Endometrium (tissue), 2 donors: ENCODE results near the gene MTSS2.

Source experiments
- FAIRE-seq: peaks from 2 replicates; lab custom pipeline; 2012; peaks lifted over from hg19 to GRCh38; lab: Jason Lieb, UNC
- donor health status: control.
- donor health status: control.

MTSS2 gene

DNA sequence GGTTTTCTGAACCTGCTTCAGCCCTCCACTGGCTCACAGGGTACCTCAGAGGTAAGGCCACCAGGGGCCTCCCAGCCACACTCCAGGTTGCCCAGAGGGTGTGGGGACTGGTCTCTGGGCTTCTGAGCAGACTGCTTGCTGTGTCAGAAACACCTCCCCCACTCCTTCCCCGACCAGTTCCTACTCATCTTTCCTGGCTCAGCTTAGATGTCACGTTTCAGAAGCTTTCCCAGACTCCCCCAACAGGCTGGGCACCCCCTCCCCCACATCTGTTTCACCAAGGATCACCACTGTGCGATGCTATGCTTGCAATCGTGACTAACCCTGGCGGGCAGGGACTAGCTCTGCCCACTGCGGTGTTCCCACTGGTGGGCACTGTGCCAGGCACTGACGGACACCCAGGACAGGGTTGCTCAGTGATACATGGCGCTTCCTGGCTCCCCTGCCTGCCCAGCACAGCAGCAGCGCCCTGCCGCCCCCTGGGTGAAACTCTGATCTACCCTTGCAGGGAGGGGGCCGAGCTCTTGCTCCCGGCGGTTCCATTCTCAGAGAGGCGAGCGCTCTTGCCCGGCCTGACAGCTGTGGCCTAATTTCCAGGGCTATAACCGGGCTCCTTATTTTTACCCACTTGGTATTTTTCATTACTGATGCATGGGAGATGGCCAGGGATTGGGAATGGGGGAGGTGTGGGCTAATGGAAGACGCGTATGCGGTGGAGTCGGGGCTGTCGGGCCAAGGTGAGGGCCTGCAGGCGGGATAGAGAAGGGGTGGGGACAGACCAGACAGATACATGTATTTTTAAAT is 29.4 kb upstream of the MTSS2 start:
- FAIRE-seq: no peak

DNA sequence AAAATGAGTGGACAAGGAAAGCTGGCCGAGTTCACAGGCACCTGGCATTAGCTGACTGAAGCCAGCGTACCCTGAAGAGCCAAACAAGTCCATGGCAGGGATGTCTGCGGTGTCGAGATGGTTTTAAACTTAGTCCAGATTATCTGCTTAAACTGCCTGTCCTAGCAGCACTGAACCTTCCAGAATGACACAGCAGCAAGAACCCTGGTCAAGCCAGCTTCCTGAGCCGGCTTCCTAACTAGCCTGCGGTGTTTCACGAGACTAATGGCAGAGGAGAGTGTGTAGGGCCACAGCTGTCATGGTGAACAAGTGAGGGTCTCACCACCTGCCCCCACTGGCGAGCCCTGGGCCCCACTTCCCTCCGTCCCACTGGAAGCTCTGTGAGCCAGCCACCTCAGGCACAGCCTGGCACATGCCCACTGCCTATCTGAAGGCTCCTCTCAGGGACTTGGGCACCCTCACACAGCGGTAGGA is 28.8 kb upstream of the MTSS2 start:
- no peak for FAIRE-seq

DNA sequence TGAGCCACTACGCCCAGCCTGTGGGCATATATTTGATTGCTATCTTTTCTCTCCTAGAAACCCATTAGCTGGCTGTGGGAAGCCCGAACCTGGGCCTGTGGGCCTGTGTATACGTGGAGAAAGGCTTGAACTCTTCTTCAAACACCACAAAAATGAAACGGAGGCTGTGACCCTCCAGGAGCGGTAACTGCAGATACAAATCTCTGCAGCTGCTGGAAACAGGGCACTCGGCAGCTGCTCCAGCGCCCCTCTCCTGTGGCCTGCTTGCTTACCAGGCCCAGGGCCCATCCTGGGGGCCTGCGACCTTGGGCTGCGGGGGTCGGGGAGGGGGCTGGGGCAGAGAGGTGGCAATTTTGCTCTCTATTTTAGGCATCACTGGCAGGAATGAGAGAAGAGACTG is 28.0 kb upstream of the MTSS2 start:
- no peak for FAIRE-seq

DNA sequence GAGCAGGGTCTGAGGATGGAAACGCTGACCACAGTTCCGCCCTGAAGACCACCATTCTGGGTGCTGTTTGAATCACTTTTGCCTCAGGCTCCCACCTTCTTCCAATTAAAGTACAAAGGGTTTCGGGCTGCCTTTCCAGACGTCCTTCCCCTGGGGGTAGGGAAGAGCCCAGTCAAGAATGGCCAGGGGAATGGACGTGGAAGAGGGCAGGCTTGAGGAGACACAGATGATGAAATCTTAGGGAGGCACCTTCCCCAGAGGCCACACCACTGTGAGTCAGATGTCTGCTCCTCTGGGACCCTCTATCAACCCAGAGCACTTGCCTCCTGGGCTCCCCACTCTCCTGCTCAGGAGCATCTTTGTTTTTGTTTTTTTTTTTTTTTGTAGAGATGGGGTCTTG is 27.5 kb upstream of the MTSS2 start:
- FAIRE-seq: no peak

DNA sequence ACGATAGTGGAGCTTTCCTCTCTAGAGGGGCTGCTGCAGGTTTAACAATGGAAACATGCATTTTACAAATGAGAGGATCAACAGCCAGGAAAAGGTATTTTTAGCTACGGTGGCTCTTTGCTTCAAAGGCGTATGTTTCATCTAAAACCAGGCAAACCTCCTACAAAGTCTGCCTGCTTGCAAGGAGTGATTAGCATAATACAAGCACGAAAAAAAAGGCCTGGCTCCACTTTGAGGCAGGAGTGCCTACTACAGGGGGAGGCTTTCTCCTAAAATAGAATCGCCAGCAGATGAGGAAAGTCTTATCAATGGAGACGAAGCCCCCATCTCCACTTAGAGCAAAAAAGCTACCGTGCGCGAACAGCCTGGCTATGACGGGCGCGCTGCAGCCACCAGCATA is 27.1 kb upstream of the MTSS2 start:
- FAIRE-seq: no peak

DNA sequence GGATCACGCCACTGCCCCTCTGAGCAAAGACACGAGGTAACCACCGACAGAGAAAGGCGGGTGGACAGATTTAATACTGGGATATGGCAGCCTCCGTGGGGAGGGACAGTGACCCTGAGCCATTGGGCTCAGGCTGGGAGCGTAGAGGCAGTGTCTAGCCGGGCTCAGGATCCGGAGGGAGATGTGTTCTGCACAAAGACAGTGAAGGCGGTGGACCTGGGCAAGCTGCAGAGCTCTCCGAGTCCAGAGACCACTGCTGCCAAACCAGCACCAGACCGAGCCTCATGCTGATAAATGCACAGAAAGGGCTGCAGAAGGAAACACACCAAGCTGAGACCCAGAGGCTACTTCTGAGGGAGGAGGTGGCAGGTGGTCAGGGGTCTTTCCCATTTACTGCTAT is 26.5 kb upstream of the MTSS2 start:
- FAIRE-seq: no peak

DNA sequence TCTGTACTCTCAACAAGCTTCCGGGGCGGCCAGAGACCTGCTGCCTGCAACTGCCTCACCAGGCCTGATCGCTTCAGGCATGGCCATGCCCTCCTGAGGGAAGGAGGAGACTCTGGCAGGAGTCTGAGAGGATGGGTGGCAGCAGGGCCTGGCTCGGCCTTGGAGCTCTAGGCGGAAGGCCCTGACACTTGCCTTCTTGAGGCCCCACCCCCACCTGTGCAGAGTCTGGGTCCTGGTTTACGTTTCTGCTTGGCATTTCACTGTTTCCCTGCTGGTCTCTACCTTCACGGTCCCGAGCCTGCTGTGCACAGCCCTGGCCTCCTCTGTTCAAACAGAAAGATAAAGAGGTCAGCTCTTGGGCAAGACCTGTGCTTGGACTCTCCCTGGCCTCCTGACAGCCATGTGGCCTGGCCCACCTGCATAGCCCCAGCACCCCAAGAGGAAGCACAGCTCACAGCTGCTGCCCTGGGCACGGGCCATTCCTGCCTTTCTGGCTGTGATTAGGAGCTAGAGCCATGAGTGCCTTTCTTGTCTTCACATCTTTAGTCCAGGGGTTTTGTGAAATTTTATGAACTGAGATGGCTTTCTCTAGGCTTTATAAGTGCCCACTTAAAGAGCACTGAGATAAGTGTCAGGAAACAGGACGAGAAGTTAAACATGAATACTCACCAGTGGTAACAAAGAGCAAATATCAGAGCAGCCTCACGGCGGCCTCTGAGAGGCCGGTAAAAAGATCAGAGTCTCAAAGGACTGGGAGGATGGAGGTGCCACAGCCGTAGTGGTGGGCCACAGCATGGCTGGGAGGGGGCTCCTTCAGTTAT is 25.6 kb upstream of the MTSS2 start:
- no peak for FAIRE-seq

DNA sequence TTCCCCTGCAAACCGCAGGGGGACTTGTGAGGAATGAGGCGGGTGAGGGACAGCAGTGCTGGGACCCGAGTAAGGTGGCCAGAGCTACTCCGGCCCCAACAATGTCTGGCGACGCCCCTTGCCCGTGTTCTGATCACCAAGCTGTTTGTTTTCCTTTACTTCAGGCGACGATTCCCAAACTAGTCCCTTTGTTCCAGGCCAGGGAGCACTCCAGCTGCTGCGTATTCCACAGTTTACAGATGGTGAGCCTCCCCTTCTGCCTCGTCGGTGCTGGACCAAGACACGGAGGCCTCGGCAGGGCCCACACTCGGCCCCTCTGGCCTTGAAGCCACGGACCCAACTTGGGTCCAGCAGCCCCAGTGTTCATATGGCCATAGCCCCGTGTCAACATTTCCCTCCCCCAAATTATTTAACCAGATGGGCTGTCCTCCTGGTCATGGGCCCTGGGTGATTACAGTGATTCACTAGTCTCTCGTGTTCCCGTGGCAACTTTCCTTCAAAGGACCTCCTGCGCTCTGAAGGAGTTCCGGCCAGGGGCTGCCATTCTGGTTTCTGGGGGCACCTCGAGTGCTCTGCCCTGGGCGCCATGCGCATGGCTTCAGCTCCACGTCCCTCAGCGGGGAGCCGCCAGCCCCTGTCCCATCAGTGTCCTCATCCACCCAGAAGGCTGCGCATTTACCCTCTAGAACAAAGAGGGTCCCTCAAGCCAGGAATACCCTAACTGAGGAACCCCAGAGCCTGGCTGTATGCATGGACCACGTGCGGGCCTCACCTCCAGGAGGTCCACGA is 24.8 kb upstream of the MTSS2 start:
- no peak for FAIRE-seq

DNA sequence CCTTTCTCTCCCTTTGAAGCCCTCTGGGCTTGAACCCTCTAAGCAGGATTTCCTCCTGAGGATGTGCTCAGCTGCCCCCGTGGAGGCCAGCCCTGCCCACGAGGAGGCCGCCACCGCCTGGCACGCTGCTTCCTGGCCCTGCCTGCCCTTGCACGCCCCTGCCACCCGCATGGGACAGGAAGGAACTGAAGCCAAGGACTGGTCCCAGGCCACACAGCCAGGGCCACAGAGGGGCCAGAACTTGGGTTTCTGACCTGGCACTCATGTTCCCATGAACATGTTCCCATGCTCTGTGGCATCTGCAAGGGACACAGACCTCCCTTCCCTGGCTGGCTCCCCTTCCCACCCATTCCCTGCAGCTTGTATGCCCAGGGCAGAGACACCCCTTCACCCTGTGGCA is 24.1 kb upstream of the MTSS2 start:
- no peak for FAIRE-seq

DNA sequence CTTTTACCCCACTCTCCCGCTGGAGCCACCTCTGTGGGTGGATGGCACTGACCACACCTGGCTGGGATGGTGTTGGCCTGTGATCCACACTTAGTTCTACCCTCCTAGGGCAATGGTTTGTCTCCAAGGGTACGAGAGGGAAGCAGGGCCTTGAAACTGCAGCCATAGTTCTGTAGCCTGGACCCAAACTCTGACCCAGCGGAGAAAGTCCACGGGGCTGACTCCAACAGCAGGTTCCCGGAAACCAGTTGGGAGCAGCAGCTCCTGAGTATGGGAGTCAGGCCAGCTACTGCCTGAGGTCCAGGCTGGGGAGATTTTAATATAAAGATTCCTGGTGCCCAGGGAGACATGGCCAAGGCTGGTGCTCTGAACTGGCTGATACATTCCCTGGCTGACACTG is 23.6 kb upstream of the MTSS2 start:
- no peak for FAIRE-seq

DNA sequence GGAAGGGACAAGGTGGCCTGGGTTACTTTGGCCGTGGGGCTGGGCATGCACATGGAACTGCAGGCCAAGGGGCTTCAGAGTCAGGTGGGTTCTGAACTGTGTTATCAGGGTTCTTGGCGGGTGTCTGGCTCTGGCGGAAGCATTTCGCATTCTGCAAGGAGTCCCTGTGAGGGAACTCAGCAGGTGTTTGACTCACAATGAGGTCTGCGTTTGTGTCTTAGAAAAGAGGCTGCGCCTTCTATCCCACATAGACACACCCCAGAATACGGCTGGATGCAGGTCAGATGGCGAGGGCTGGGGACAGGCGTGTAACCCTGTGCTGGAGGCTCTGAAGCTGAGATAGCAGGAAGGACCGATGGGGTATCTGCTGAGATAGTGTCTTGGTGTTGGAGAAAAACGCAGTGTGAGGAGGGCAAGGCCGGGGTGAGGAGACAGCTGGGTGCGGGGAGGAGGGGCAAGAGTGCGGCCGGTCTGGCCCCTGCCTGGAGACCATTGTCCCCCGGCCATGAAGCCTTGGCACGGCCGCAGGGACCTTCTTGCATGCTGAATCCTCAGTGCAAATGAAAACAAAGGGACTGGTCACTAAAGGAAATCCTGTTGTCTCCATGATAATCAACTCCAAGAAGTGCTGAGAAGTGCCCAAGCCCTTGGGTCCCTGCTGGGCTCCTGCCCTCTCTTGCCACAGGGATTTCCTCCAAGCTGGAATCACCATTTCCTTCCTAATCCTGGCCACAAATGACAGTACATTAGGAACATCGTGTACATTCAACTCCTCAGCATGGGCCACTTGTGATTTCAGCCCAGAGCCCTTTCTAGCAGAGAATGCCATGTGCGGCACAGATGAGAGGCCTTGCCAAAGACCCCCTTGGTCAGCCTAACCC is 22.8 kb upstream of the MTSS2 start:
- FAIRE-seq: no peak

DNA sequence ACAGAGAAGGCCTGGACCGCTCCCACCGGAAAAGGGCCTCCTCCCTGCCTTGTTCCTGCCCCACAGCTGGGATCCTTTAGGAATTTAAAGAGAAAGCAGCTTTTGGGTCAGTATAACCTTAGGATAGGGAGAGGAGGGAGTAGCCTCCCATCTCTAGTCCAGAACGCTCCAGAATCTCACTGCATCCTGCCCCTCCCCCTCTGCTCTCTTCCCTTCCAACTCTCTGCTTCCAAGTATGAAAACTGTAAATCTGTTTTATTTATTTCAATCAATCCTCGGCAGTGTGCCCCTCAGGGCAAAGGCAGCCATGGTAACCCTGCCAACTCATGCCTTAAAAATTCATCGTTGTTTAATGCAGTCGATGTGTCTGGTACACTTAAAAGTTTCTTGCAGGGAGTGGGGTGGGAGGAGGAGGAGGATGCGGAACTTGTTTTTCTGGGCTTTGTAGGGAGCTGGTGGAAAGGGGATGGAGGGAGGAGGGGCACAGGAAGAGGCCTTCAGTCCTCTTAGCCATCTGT is 21.2 kb upstream of the MTSS2 start:
- FAIRE-seq: peak; percentile 91

DNA sequence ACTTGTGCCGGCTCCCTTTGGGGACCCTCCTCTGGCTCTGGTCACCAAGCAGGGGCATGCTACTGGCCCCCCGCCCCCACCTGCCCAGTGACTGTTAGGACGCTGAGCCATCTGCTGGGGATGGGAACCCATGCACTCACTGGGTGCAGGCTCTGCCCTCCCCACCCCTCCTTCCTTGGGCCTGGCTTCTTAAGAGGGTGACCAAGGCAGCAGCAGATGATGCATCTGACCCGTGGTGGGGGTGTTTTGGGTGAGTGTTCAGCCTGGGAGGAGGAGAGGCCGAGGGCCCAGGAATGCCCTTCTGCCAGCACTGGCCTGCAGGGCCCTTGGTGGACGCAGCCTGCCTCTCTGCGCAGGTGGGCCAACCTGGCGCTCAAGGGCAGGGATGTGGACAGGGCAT is 19.2 kb upstream of the MTSS2 start:
- no peak for FAIRE-seq

DNA sequence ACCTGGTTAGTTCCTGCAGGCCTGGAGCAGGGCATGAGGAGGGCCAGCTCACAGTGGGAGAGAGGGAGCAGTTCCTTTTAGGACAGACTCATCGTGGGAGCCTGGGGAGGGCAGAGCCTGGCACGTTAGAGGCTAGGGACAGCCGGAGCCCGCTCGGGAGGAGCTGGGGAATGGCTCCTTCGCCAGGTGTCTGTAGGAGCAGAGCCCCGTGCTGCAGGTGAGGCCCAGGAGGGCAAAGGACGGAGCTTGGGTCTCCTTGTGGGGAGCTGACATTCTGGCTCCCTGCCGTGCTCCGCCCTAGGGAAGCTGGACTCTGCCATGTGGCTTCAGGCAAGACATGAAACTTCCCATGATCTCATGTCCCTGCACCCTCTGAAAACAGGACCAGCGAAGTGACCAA is 18.7 kb upstream of the MTSS2 start:
- no peak for FAIRE-seq

DNA sequence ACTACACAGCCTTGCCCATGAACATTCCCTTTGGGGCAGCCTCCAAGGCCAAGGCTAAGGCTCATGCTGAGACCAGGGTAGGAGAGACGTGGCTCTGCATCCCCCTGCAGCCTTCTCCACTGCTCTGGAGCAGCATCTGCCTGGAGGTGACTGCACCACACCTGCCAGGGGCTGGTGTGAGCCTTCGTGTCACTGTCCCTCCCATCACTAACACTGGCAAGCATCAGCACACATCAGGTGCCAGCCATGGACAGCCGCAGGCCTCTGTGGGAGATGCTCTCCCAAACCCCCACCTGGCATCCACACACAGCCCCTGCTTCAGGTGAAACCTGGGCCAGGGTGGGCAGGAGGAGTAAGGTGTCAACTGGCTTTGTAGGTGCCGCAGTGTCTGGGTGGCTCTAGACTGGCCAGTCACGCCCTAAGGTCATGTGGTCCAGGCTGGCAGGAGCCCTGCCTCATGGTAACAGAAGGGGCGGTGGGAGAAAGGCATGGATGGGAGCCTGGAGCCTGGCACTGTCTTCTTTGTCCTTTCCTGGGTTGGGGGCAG is 18.1 kb upstream of the MTSS2 start:
- FAIRE-seq: no peak

DNA sequence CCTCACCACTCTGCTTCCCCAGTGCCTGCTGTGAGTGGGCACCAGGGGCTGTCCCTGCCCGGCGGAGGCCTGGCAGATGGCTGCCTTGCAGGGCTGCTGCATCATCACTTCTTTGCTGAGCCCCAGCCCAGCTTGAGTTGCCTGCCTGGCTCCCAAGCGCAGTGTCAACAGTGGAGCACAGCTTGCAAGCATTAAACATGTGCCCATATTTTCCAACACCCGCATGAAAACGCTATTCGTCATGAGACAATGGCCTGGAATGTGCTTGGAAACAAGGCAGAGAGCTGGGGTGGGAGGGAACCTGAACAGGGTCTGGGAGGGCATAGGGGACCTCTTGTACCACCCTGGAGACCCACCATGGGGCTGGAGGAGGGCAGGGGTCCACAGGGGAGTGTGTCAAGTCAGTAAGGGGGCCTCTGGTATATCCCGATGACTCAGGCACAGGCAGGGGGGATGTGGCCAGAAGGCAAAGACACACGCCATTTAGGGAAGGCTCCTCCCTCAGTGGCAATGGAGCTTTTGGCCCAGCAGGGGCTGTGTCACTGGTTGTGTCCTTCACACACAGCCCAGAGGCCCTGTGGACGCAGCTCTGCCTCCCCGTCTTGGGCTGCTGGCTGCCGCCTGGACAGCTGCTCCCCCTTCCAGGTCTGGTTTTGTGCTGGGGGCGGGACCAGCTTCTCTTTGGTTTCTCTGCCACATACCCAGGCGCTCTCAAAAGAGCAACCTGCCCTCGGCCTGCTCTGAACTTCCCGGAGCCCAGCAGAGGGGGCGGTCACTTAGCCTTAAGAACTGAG is 17.4 kb upstream of the MTSS2 start:
- FAIRE-seq: peak; percentile 4

DNA sequence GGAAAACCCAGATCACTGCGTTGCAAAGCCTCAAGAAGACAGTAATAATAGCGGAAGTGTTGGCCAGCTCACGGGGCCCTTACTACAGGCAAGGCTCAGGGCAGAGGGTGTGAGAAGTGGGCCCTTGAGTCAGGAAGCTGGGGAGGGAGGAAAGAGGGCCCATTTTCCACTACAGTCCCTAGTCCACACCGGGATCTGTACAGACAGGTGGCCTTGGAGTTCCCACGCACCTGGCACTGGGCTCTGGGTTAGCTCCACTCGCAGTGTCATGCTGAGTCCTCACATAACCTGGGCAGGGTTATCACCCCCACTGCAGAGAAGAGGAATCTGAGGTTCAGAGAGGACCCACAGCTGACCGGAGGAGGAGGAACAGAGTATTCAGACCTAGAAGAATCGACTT is 16.8 kb upstream of the MTSS2 start:
- FAIRE-seq: no peak

DNA sequence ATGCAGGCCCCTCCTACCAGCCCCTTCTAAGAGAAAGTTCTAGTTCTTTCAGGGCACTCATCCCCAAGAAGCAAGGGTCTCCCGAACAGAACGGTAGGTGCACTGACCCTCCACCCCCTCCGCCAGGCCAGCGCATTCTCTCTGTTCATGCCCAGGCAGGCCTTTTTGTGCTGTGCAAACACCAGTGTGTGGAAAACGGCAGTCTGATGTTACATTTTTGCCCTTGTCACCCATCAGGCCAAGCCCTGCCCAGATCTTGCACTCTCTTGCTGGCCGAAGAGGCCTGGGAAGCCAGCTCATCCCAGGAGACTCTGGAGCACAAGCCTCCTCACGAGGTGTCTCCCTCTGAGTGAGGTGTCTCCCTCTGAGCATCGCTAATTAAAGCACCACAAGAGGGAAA is 16.1 kb upstream of the MTSS2 start:
- no peak for FAIRE-seq

DNA sequence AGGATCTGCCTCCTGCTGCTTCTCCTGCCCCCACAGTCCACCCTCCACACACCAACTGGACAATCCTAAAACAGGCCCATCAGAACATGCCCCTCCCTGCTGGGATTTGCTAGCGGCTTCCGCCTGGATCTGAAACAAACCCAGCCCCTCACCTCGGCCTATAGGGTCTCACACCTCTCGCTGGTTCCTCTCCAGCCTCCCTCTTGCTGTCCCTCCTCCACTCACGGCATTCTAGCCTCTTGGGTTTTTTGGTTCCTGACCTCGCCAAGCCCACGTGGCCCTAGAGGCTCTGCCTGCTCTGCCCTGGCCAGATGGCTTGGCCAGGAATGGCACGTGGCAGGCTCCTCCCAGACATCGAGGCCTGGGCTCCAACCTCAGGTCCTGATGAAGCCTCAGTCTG is 15.7 kb upstream of the MTSS2 start:
- FAIRE-seq: no peak

DNA sequence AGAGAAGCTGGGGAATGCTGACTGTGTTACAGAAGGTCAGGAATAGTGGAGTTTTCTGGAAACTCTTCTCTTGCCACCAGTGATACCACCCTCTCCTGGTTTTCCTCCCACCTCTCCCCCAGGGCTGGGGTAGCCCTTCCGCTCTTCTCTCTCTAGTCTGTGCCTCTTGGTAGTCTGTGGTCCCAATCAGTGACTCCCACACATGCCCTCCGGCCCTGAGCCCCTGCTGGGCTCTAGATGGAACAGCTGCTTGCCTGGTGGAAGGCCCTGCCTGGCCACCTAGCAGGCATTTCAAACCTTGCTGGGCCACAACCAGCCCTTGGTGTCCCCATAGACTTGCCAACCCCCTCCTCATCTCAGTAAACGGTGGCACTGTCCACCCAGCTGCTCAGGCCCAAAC is 15.2 kb upstream of the MTSS2 start:
- FAIRE-seq: no peak
